ENCODE results near the gene PEX7.
"Not testable (repeated sequence)": the region's sequence is repeated elsewhere in the genome, so short reads cannot be mapped to it uniquely, and the experiment has no call there.

PEX7 gene

DNA sequence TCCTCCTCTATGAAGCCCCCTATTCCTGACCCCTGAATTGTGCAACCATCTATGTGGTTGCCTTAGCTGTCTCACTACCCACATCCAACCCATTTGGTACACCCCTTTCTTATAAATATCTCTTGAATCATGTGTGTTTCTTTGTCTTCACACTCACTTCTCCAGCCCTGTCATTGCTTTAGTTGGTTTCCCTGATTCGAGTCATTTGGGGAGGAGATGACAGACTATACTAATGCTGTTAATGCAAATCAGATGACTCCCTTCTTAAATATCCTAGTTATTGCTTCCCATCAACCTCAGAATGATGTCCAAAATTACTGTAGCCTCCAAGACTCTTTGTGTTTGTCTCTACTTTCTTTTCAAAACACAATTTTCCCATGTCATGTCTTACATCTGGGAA is 122.7 kb downstream of the PEX7 start:
- Histone ChIP-seq H3K36me3 (replicated peaks) (no peaks in the 10 kb centered on the region), H3K4me1 (no peaks in the 10 kb centered on the region)

GRCh38 chr6:136945711-136946121 is 123.3 kb downstream of the PEX7 start:
- Histone ChIP-seq H3K4me3 (no peak overlapping the region), H3K9me3 (no peaks in the 10 kb centered on the region), H3K27me3 (ENCODE audit: low read depth) (0 out of 2 replicates have a peak, but pooled peaks cover 3% of the 10 kb centered on the region), H3K4me1 (no peaks in the 10 kb centered on the region), H3K36me3 (replicated peaks) (no peaks in the 10 kb centered on the region)
- in situ Hi-C loops (cut with MboI; ENCODE audit: low sequenced_read_pairs), result no loop called here
- DNase-seq (ENCODE audit: low spot score in 2 of 2), result no peak

More for the DNA sequence above, 122.7 kb downstream of the PEX7 start:
- no peak for DNase-seq (ENCODE audit: low spot score in 2 of 2)
- in situ Hi-C loops (cut with MboI; ENCODE audit: low sequenced_read_pairs), result no loop called here
- 0 out of 2 replicates have a peak, but pooled peaks cover 3% of the 10 kb centered on the region for H3K27me3 ChIP-seq (ENCODE audit: low read depth)
- no peaks in the 10 kb centered on the region for H3K9me3 ChIP-seq
- H3K4me3 ChIP-seq, result no peak overlapping the region

DNA sequence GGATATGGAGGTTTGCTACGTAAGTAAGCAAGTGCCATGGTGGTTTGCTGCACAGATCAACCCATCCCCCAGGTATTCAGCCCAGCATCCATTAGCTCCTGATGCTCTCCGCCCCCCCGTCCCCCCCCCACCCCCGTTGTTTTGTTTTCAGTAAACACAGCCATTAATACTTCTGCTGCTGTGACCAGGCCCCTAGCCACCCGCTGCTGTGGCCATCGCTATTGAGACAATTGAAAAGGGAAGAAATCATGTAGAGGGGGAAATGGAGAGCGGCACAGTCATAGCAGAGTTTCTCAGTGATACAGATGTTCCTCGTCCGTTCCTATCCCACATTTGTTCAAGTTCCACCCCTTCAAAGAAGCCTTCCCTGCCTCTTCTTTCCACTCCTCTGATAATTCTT is 124.6 kb downstream of the PEX7 start:
- DNase-seq (ENCODE audit: low spot score in 2 of 2), result no peak
- 0 out of 2 replicates have a peak, but pooled peaks cover 3% of the 10 kb centered on the region for H3K27me3 ChIP-seq (ENCODE audit: low read depth)
- H3K4me1 ChIP-seq, result no peaks in the 10 kb centered on the region
- H3K9me3 ChIP-seq, result no peaks in the 10 kb centered on the region
- in situ Hi-C loops (cut with MboI; ENCODE audit: low sequenced_read_pairs), result no loop called here
- no peaks in the 10 kb centered on the region for H3K36me3 ChIP-seq (replicated peaks)
- no peak overlapping the region for H3K4me3 ChIP-seq

DNA sequence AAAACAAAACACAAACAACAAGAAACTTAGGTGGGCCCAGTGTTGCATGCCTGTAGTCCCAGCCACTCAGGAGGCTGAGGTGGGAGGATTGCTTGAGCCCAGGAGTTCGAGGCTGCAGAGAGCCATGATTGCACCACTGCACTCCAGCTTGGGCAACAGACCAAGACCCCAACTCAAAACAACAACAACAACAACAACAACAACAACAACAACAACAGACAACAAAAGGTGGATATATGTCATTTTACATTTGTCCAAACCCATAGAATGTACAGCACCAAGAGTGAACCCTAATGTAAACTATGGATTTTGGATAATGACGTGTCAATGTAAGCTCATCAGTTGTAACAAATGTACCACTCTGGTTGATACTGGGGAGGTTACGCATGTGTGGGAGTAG is 127.6 kb downstream of the PEX7 start:
- H3K4me3 ChIP-seq; H3K4me1 ChIP-seq; H3K36me3 ChIP-seq (replicated peaks); H3K27me3 ChIP-seq (ENCODE audit: low read depth); H3K9me3 ChIP-seq; DNase-seq (ENCODE audit: low spot score in 2 of 2); in situ Hi-C loops (cut with MboI; ENCODE audit: low sequenced_read_pairs): not testable (repeated sequence)

DNA sequence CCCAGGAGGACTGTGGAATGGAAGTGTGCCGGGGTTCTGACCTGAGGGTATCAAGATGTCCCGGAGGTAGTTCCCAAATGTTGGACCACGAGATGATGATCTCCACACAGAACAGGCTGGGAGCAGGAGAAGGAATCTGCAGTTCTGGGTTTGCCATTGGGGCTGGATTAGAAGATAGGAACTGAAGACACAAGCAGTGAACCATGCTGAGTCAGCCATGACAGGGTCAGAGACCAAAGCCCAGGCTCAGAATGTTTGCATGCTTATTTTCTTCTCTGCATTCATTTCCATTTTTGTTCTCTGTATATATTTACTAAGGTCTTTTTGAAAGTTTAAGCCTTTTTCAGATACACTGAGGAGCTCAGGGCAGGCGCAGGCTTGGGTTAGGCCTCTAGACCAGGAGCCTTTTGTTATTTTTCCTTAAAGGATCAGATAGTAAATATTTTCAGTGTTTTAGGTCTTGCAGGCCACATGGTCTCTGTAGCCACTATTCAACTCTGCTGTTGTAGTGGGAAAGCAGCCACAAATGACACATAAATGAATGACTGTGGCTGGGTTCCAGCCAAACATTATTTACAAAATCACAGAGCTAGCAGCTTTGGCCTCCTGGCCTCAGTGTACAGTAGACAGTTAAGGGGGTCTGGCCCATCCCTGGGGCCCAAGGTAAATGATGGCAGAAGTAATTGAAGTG is 128.2 kb downstream of the PEX7 start:
- Histone ChIP-seq H3K27me3 (ENCODE audit: low read depth) (0 out of 2 replicates have a peak, but pooled peaks cover 2% of the 10 kb centered on the region), H3K4me3 (no peak overlapping the region), H3K36me3 (replicated peaks) (no peaks in the 10 kb centered on the region), H3K9me3 (no peaks in the 10 kb centered on the region), H3K4me1 (peaks cover 10% of the 10 kb centered on the region)
- no peak for DNase-seq (ENCODE audit: low spot score in 2 of 2)
- in situ Hi-C loops (cut with MboI; ENCODE audit: low sequenced_read_pairs), result no loop called here

GRCh38 chr6:136952714-136953260 is 130.4 kb downstream of the PEX7 start:
- peaks cover 24% of the 10 kb centered on the region for H3K4me1 ChIP-seq
- in situ Hi-C loops (cut with MboI; ENCODE audit: low sequenced_read_pairs), result no loop called here
- H3K4me3 ChIP-seq, result no peak overlapping the region

DNA sequence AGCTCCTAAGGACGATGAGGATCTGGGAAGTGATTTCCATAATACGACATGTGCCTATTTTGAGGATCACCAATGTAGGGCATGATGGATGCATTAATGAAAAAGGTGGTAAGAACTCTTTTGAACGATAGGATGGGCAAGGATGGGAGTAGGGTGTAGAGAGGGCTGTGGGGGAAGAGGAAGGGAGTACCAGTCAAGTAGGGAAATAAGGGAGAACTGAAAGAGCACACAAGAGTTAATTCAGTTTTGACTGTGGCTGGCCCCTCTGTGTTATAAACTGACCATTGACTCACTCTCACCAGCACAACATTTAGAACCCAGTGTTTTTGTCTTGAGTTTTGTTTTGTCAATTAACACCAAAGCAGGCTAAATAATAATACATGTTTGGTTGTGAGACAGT is 132.7 kb downstream of the PEX7 start:
- peaks cover 6% of the 10 kb centered on the region; the same call in 1 of the 2 replicates for H3K27me3 ChIP-seq (ENCODE audit: low read depth)
- H3K4me1 ChIP-seq, result peaks cover 24% of the 10 kb centered on the region
- DNase-seq (ENCODE audit: low spot score in 2 of 2), result no peak
- H3K4me3 ChIP-seq, result no peak overlapping the region
- in situ Hi-C loops (cut with MboI; ENCODE audit: low sequenced_read_pairs), result no loop called here
- H3K36me3 ChIP-seq (replicated peaks), result no peaks in the 10 kb centered on the region
- H3K9me3 ChIP-seq, result no peaks in the 10 kb centered on the region

More at GRCh38 chr6:136952714-136953260, 130.4 kb downstream of the PEX7 start:
- DNase-seq (ENCODE audit: low spot score in 2 of 2), result peak; percentile 69 to 73
- H3K36me3 ChIP-seq (replicated peaks), result no peaks in the 10 kb centered on the region
- H3K9me3 ChIP-seq, result no peaks in the 10 kb centered on the region
- H3K27me3 ChIP-seq (ENCODE audit: low read depth), result 0 out of 2 replicates have a peak, but pooled peaks cover 2% of the 10 kb centered on the region

DNA sequence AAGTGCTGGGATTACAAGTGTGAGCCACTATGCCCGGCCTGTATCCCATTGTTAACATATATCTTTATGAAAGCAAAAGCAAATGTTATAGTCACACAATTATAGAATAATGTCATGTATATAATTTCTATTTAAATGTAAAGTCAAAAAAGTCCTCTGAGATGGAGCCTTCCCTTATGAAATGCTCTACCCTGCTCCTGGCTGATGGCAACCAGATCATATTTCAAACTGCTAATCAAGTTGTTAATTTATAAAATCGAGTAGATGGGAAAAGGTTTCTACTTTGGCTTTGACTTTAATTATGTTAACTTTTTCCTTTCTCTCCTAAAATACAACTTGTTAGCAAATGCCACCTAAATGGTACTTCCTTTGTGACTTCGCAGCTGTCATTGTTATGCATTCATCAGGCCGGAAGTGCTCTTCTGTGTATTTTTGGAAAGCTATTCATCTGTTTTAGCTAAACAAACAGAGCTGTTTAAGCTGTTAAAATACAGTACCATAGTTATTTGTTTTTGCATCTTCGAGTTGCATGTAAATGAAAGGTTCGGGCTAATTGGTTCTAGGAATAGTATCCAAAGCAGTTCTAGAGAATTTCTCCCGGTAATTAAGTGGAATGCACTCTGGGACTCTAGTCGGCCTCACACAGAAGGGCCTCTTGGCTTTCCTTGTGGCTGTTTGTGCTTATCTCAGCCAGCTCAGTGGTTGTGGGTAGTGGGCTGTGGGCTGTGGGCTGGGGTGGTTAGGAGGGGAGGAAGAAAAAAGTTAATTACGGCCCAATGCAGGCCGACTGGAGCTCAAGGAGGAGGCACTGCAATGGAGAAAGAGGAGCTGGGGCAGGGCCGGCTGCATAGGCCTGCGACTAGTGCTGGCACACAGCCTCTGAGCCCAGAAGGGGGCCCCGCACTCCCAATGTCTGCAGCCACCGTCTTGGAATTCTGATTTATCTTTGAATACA is 134.5 kb downstream of the PEX7 start:
- H3K4me1 ChIP-seq, result peaks cover 24% of the 10 kb centered on the region
- no peaks in the 10 kb centered on the region for H3K36me3 ChIP-seq (replicated peaks)
- peak; percentile 66 to 81 for DNase-seq (ENCODE audit: low spot score in 2 of 2)
- in situ Hi-C loops (cut with MboI; ENCODE audit: low sequenced_read_pairs), result no loop called here
- H3K4me3 ChIP-seq, result no peak overlapping the region
- peaks cover 6% of the 10 kb centered on the region; the same call in 1 of the 2 replicates for H3K27me3 ChIP-seq (ENCODE audit: low read depth)
- H3K9me3 ChIP-seq, result no peaks in the 10 kb centered on the region

DNA sequence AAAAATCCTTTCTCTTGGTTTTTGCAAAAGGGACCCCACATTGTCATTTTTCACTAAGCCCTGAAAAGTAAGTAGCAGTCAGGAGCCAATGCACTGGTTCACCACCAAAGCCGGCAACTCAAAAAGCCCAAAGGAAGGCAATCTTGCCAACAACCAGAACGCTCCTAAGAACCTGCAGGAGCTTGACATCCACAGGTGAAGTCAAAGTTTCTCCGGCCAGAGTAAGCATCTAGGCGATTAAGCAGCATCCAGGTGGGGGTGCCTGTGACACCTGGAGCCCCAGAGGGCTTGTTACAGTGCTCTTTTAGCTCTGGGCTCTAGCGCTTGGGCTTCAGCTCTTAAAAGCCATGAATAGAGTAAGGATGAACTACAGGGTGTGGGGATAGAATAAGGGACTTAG is 135.8 kb downstream of the PEX7 start:
- Histone ChIP-seq H3K4me1 (peaks cover 18% of the 10 kb centered on the region), H3K4me3 (no peak overlapping the region), H3K27me3 (ENCODE audit: low read depth) (peaks cover 6% of the 10 kb centered on the region; the same call in 1 of the 2 replicates), H3K36me3 (replicated peaks) (no peaks in the 10 kb centered on the region), H3K9me3 (no peaks in the 10 kb centered on the region)
- in situ Hi-C loops (cut with MboI; ENCODE audit: low sequenced_read_pairs), result no loop called here
- no peak for DNase-seq (ENCODE audit: low spot score in 2 of 2)

GRCh38 chr6:136959471-136959891 is 137.1 kb downstream of the PEX7 start:
- H3K4me1 ChIP-seq, result peaks cover 18% of the 10 kb centered on the region
- DNase-seq (ENCODE audit: low spot score in 2 of 2), result no peak
- in situ Hi-C loops (cut with MboI; ENCODE audit: low sequenced_read_pairs), result no loop called here

DNA sequence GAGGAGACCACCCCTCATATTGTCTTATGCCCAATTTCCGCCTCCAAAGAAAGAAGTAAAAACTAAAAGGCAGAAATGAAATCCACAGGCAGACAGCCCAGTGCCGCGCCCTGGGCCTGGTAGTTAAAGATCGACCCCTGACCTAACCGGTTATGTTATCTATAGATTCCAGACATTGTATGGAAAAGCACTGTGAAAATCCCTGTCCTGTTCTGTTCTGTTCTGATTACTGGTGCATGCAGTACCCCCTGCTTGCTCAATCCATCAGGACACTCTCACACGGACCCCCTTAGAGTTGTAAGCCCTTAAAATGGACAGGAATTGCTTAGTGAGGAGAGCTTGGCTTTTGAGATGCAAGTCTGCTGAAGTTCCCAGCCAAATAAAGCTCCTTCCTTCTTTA is 137.5 kb downstream of the PEX7 start:
- H3K4me1 ChIP-seq, result peaks cover 18% of the 10 kb centered on the region
- H3K27me3 ChIP-seq (ENCODE audit: low read depth); in situ Hi-C loops (cut with MboI; ENCODE audit: low sequenced_read_pairs); H3K9me3 ChIP-seq; DNase-seq (ENCODE audit: low spot score in 2 of 2); H3K4me3 ChIP-seq; H3K36me3 ChIP-seq (replicated peaks): not testable (repeated sequence)

More at GRCh38 chr6:136959471-136959891, 137.1 kb downstream of the PEX7 start:
- H3K4me3 ChIP-seq, result no peak overlapping the region
- no peaks in the 10 kb centered on the region for H3K36me3 ChIP-seq (replicated peaks)
- H3K27me3 ChIP-seq (ENCODE audit: low read depth), result peaks cover 4% of the 10 kb centered on the region; the same call in 1 of the 2 replicates
- no peaks in the 10 kb centered on the region for H3K9me3 ChIP-seq

DNA sequence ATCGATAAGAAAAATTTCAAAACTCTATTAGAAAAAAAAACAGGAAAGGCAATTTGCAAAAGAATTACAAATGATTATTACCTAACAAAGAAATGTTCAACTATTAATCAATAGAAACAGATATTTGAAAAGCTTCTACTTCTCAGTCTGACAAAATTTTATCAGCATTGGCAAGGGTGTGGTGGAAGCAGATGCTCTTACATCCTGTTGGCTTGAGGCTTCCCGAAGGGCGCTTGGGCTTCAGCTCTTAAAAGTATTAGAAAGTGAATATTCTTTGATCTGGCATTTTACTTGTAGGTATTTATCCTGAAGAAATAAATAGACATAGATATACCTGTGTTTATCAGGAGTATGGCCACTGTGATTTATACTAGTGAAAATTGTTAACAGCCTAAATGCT is 138.4 kb downstream of the PEX7 start:
- no peaks in the 10 kb centered on the region for H3K9me3 ChIP-seq
- H3K4me3 ChIP-seq, result no peak overlapping the region
- in situ Hi-C loops (cut with MboI; ENCODE audit: low sequenced_read_pairs), result no loop called here
- DNase-seq (ENCODE audit: low spot score in 2 of 2), result no peak
- H3K27me3 ChIP-seq (ENCODE audit: low read depth), result peaks cover 4% of the 10 kb centered on the region; the same call in 1 of the 2 replicates
- peaks cover 13% of the 10 kb centered on the region for H3K4me1 ChIP-seq
- H3K36me3 ChIP-seq (replicated peaks), result no peaks in the 10 kb centered on the region

- no peaks in the 10 kb centered on the region for H3K36me3 ChIP-seq (replicated peaks)
- H3K4me1 ChIP-seq, result peaks cover 3% of the 10 kb centered on the region
- H3K9me3 ChIP-seq, result no peaks in the 10 kb centered on the region
- H3K27me3 ChIP-seq (ENCODE audit: low read depth), result peaks cover 4% of the 10 kb centered on the region; the same call in 1 of the 2 replicates
- H3K4me3 ChIP-seq, result no peak overlapping the region
- in situ Hi-C loops (cut with MboI; ENCODE audit: low sequenced_read_pairs), result no loop called here
- no peak for DNase-seq (ENCODE audit: low spot score in 2 of 2)
Observed at GRCh38 chr6:136961848-136962247, 139.5 kb downstream of the PEX7 start.

Data from HAP-1 (cell line).